ENCODE measurements around the gene CNOT4. TPM values are rescaled to one million over a fixed set of nuclear protein-coding genes. Genes with fewer than 3 reads are reported as not detected.

The CNOT4 gene
- polyA plus RNA-seq, 2 of the 4 experiments (the other 2 are of a cell fraction) = 10.0 to 16.4 TPM

DNA sequence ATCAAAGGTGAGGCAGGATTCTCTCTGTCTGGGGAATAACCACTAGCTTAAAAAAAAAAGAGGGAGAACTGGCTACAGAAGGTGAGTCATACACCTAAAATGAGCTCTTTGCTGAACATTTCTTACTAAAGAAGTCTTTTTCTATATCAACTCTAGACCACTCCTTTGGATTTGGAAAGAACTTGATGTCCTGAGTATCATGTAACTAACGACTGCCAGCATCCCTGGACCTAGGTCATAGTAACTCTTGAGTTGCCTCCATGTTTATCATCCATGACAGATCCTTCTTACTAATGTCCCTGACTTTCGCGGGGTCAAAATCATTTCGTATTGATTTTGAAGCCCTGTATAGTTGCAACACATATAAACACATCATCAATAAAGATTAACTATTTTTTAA is 89.1 kb downstream of the CNOT4 start:
- H3K27ac ChIP-seq = no peak overlapping the region
- no peaks in the 10 kb centered on the region for H3K4me1 ChIP-seq
- no peak overlapping the region for H3K4me3 ChIP-seq
- ATAC-seq (no peak), FAIRE-seq (no peak), DNase-seq (ENCODE audit: low read depth in 1 of 2, low spot score in 1 of 2) (no peak)
- CTCF ChIA-PET = interaction anchor here (0.5 to 0.7 kb wide), 2 partner anchors 43 to 140 kb away, joined by 3 read pairs; no protein-coding TSS in a partner anchor
- no peaks in the 10 kb centered on the region for H3K9me3 ChIP-seq
- WGBS (ENCODE audit: missing lambda C conversion rate) = 88% methylated on average over 4 of the region's 4 CpGs
- POLR2A ChIA-PET = no interaction called here
- H3K4me2 ChIP-seq = no peak overlapping the region
- TF ChIP-seq, protein P1, sequence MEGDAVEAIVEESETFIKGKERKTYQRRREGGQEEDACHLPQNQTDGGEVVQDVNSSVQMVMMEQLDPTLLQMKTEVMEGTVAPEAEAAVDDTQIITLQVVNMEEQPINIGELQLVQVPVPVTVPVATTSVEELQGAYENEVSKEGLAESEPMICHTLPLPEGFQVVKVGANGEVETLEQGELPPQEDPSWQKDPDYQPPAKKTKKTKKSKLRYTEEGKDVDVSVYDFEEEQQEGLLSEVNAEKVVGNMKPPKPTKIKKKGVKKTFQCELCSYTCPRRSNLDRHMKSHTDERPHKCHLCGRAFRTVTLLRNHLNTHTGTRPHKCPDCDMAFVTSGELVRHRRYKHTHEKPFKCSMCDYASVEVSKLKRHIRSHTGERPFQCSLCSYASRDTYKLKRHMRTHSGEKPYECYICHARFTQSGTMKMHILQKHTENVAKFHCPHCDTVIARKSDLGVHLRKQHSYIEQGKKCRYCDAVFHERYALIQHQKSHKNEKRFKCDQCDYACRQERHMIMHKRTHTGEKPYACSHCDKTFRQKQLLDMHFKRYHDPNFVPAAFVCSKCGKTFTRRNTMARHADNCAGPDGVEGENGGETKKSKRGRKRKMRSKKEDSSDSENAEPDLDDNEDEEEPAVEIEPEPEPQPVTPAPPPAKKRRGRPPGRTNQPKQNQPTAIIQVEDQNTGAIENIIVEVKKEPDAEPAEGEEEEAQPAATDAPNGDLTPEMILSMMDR (IDR thresholded peaks at IDR 0.05) = no peak
- TF ChIP-seq RAD21 (conservative IDR thresholded peaks at IDR 0.05 in 1 of 2, IDR thresholded peaks at IDR 0.05 in 1 of 2) (no peak), CHD4 (IDR thresholded peaks at IDR 0.05; ENCODE audit: borderline replicate concordance) (no peak), FOSL2 (IDR thresholded peaks at IDR 0.05) (no peak), FOSL2 (CRISPR knock-in tag; IDR thresholded peaks at IDR 0.05) (no peak), EHMT2 (IDR thresholded peaks at IDR 0.05; ENCODE audit: low read depth) (no peak), GATA3 (IDR thresholded peaks at IDR 0.05; ENCODE audit: borderline replicate concordance) (no peak), JUNB (IDR thresholded peaks at IDR 0.05) (no peak), MYC (IDR thresholded peaks at IDR 0.05; ENCODE audit: borderline replicate concordance, low read length) (no peak), FOXS1 (CRISPR knock-in tag; IDR thresholded peaks at IDR 0.05) (no peak), HEYL (CRISPR knock-in tag; IDR thresholded peaks at IDR 0.05) (no peak), CBX2 (IDR thresholded peaks at IDR 0.05; ENCODE audit: borderline replicate concordance, low read depth) (no peak), ZFP36 (IDR thresholded peaks at IDR 0.05; ENCODE audit: borderline replicate concordance, partially characterized antibody) (no peak), RARB (CRISPR knock-in tag; IDR thresholded peaks at IDR 0.05) (no peak)
- TF ChIP-seq, protein P2, sequence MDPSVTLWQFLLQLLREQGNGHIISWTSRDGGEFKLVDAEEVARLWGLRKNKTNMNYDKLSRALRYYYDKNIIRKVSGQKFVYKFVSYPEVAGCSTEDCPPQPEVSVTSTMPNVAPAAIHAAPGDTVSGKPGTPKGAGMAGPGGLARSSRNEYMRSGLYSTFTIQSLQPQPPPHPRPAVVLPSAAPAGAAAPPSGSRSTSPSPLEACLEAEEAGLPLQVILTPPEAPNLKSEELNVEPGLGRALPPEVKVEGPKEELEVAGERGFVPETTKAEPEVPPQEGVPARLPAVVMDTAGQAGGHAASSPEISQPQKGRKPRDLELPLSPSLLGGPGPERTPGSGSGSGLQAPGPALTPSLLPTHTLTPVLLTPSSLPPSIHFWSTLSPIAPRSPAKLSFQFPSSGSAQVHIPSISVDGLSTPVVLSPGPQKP (IDR thresholded peaks at IDR 0.05; ENCODE audit: low read depth, low read length) = no peak
- TF ChIP-seq, protein P3, sequence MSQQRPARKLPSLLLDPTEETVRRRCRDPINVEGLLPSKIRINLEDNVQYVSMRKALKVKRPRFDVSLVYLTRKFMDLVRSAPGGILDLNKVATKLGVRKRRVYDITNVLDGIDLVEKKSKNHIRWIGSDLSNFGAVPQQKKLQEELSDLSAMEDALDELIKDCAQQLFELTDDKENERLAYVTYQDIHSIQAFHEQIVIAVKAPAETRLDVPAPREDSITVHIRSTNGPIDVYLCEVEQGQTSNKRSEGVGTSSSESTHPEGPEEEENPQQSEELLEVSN (IDR thresholded peaks at IDR 0.05; ENCODE audit: borderline replicate concordance, low read depth) = no peak
- TF ChIP-seq, protein P4, sequence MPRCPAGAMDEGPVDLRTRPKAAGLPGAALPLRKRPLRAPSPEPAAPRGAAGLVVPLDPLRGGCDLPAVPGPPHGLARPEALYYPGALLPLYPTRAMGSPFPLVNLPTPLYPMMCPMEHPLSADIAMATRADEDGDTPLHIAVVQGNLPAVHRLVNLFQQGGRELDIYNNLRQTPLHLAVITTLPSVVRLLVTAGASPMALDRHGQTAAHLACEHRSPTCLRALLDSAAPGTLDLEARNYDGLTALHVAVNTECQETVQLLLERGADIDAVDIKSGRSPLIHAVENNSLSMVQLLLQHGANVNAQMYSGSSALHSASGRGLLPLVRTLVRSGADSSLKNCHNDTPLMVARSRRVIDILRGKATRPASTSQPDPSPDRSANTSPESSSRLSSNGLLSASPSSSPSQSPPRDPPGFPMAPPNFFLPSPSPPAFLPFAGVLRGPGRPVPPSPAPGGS (IDR thresholded peaks at IDR 0.05) = no peak
- TF ChIP-seq, protein P5, sequence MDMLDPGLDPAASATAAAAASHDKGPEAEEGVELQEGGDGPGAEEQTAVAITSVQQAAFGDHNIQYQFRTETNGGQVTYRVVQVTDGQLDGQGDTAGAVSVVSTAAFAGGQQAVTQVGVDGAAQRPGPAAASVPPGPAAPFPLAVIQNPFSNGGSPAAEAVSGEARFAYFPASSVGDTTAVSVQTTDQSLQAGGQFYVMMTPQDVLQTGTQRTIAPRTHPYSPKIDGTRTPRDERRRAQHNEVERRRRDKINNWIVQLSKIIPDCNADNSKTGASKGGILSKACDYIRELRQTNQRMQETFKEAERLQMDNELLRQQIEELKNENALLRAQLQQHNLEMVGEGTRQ (IDR thresholded peaks at IDR 0.05) = no peak
- TF ChIP-seq, protein P6, sequence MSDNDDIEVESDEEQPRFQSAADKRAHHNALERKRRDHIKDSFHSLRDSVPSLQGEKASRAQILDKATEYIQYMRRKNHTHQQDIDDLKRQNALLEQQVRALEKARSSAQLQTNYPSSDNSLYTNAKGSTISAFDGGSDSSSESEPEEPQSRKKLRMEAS (IDR thresholded peaks at IDR 0.05) = no peak

DNA sequence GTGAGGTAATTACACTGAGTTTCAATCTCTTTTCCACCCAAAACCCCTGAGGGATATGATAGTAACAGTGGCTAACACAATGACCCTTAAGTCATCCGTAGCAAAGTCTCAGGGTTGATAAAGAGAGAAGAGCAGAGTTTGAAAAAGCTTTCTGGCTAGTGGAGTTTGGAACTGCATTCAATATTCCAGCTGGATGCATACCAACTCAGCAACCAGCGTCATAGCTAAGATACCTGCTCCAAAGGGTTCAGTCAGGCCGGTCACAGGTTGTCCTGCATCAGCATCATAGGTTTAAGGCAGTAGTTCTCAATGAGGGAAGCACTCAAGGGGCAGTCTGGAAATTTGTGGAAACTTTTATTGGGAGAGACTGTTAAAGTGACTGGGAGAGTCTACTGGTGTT is 93.5 kb downstream of the CNOT4 start:
- ATAC-seq (no peak), FAIRE-seq (no peak), DNase-seq (ENCODE audit: low read depth in 1 of 2, low spot score in 1 of 2) (no peak)
- 92% methylated on average over 3 of the region's 3 CpGs for WGBS (ENCODE audit: missing lambda C conversion rate)
- TF ChIP-seq JUNB (IDR thresholded peaks at IDR 0.05) (no peak), ZFP36 (IDR thresholded peaks at IDR 0.05; ENCODE audit: borderline replicate concordance, partially characterized antibody) (no peak), SREBF2 (IDR thresholded peaks at IDR 0.05) (no peak), KDM1A (IDR thresholded peaks at IDR 0.05; ENCODE audit: low read depth) (no peak), EP300 (IDR thresholded peaks at IDR 0.05) (no peak), NFE2L2 (conservative IDR thresholded peaks at IDR 0.05; ENCODE audit: low read length) (no peak)
- ChIA-PET POLR2A (no interaction called here), CTCF (interaction anchor here (0.9 to 4.0 kb wide), 6 partner anchors 9 to 142 kb away, joined by 3 to 17 read pairs (median 4); no protein-coding TSS in a partner anchor)
- Histone ChIP-seq H3K4me3 (no peak overlapping the region), H3K4me2 (no peak overlapping the region), H3K4me1 (no peaks in the 10 kb centered on the region), H3K9me3 (no peaks in the 10 kb centered on the region), H3K27ac (no peak overlapping the region)
